Raji (cell line): Measurements from ENCODE around the gene PTGDS.
A peak's percentile ranks its signal among the peaks of the same experiment; 100 is the strongest.

Source experiments
- POLR2A ChIP-seq: IDR thresholded peaks from 2 replicates; pipeline ENCODE4 v1.6.1; 2011; ENCODE audit warnings: low read depth, low read length, control low read depth; ENCODE audit not compliant: insufficient read depth

PTGDS gene

GRCh38 chr9:137021979-137022661 lies 44.8 kb downstream of the PTGDS start:
- TF ChIP-seq POLR2A: no peak

- TF ChIP-seq POLR2A: no peak
These were observed 45.3 kb downstream of the PTGDS start for GRCh38 chr9:137022662-137023008.

DNA sequence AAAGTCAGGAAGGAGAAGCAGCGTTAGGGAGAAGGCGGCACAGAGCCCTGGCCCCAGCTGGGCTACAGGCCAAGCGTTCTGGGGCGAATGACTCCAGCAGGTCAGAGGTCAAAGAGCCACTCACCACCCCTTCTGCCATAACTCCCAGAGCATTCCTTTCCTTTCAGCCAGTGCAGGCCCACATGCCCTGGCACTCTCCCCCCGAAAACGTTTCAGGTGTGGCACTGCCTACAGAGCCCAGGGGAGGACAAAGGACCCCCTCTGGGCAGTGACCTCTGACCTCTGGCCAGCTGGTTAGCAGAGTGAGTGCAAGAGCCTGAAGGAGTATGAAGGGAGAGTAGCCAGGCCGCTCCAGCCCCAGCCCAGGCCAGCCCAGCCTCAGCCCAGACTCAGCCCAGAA lies 45.9 kb downstream of the PTGDS start:
- no peak for TF ChIP-seq POLR2A

DNA sequence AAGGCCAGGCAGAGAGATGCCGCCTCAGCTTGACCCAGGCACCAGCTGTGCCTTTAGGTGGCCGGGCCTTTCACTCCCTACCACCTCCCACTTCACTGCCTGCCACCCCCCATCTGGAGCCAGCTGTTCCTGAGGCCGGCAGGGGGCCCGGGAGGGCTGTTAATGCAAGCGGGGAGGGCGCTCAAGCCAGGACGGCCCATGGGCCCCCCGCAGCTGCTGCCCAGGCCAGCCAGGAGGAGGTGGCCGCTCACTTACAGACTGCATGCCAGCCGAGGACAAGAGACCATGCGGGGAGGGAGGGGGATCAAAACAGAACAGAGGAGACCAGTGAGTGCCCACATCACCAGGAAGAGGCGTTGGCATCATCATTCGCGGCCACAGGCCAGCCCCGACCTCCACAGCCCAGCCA lies 46.3 kb downstream of the PTGDS start:
- no peak for TF ChIP-seq POLR2A

DNA sequence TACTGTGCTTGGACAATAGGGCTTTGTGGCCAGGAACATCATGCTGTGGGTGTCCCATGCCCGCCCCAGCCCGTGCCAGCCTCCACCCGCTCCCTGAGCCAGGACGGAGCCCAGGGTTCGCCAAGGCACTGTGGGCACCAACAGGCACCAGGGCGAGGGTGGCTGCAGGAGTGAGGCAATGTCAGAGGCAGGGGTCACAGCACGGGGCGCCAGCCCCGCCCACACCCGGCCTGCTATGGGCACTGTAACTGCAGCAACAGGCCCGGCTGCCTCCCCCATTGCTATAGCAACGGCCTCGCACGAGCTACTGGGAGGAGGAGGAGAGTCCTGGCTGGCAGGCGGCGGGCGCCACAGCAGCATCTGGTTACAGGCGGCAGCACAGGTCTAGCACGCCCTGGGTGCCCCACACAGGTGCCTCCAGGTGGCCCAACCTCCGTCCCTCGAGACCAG lies 48.2 kb downstream of the PTGDS start:
- 0 out of 2 replicates have a peak, but pooled peaks have one; percentile 26 for TF ChIP-seq POLR2A

- TF ChIP-seq POLR2A: no peak
These were observed 49.1 kb downstream of the PTGDS start for GRCh38 chr9:137026384-137026783.

DNA sequence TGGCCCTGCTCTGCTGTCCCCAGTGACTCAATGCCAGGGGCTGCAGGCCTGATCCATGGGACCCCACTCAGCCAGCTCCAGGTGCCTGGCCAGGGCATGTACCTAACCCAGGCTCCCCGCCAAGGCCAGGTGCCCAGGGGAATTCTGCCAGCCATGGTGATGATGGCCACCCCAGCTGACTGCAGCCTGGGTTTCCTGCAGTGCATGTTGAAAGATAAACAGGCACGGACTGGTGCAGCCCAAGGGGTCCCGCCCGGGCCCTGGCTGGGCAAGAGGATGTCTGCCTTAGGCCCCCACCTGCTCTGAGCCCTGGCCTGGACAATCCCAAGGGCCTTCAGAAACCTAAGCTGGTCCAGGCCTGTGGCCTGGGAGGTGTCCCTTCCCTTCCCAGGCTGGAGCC lies 49.5 kb downstream of the PTGDS start:
- TF ChIP-seq POLR2A: no peak

DNA sequence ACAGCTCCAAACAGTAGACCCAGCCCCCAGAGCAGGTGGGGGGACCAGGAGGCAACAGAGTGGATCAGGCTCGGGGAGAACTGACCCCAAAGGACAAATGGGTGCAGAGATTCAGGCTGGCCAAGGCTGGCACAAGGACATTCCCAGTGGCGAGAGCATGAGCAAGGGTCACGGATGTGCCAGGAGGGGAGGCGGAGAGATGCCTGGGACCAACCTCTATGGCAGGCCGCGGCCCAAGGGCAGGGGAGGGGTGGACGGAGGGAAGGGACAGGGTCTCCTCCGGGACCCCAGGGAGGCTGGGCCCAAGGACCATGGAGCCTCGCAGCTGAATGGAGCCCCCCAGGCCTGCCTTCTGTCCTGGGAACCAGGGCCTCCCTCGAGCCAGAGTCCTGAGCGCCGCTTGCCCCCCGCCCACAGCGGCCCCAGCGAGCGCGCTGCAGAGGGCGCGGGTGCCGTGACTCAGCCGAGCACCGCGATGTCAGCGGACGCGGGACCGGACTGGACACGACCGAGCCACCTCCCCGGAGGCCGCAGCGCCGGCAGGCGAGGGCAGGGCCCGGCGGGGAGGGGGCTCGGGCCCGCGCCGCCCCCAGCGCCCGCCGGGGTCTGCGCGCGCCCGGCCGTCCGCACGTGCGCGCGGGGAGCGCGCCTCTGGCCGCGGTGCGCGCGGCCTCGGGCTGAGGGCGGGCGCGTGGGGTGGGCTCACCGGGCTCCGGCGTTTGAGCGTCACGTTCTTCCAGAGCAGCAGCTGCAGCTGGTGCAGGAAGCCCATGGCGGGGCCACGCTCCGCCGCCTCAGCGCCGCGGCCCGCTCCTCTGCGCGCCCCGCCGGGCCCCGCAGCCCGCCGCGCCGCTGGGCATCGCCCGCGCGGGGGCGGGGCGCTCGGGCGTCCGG lies 50.3 kb downstream of the PTGDS start, which contains the start of gene ABCA2:
Gene ABCA2 (minus strand): TSS at position 869 of the 894 bp plus-strand sequence. CDS start 97 bp downstream, at position 772.
- no peak for TF ChIP-seq POLR2A

GRCh38 chr9:137028263-137029057 lies 51.2 kb downstream of the PTGDS start:
- no peak for TF ChIP-seq POLR2A

DNA sequence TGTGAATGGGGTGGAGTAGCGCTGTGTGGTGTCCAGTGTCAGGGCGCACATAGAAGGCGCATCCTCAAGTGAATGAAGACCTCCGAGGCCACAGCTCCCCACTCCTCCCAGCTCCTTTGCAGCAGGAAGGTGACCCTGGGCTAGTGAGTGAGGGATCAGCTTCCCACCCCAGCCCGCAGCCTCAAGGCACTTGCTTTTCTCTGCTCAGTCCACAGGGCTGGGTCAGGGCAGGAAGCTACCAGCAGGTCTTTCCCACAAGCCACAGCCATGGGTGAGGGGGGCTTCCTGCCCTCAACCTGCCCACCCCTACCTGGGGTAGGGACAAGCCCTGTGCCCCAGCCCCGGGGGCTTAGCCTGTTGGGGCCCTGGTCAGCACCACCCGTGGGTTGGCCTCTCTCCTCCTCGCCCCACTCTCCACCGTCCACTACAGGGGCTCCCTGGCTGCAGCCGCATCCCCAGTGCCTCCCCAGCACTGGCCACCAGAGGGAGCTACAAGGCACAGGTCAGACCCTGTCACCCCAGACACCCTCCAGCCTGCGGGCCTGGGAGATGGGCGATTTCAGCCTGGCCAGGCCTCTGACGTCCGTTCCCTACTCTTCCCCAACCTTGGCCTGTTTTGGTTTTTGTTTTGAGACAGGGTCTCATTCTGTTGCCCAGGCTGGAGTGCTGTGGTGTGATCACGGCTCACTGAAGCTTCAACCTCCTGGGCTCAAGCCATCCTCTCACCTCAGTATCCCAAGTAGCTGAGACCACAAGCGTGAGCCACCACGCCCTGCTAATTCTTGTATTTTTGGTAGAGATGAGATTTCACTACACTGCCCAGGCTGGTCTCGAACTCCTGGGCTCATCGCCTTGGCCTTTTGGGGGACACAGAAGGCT lies 52.0 kb downstream of the PTGDS start:
- TF ChIP-seq POLR2A: no peak

DNA sequence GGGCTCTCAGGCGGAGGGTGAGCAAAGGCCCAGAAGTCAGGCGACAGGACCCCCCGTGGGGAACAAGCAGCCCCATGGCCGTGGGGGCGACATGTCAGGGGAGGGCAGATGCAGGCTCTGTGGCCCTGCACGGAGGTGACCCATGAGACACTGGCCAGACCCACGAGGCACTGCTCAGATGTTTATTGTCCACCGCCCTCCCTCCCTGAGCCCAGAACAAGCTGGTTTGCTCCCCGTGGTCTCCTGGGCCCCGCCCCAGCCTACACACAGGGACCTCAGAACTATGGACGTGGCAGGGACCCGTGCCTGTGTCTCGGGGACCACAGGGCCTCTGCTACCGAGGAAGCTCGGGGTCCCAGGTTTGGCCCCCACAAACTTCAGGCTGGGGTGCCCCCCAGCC lies 52.7 kb downstream of the PTGDS start:
- TF ChIP-seq POLR2A: no peak

DNA sequence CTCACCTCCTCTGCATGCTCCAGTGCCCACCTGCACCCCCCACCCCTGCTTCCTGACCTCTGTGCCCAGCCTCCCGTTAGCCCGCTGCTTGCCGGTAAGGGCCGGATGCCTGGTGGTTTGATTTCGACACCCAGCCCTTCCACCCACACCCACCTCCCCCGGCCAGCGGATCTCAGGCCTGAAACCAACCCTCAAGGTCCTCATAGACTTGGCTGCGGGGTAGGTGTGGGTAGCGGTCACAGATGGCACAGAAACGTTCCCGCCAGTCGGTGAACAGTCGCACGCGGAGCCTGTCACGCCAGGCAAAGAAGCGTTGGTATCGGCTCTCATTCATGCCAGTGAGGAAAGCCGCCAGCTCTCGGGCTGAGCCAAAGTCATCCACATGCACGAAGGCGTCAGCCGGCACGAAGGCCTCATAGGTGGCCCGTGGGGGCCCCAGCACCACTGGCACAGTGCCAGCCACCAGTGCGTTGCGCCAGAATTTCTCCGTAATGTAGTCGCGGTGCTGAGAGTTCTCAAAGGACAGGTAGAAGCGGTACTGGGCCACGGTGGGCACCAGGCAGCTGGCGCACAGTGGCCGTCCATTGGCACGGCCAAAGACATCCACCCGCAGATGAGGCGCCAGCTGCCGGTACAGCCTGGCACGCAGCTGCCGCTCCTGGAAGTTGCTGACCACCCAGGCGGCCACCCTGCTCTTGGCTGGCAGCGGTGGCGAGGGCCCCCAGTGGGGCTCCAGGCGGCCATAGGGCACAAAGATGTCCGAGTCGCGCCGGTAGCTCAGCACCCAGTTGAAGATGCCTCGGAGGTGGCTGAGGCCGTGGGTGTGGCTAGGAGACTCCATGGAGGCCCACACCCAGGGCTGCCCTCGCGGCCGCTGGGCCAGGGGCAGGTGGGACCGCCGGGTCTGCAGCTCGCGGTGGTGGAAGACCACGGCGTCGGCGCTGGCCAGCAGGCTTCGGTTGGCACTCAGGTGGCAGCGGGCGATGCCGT lies 53.5 kb downstream of the PTGDS start:
- TF ChIP-seq POLR2A: no peak
